HG03378 (cell line): Measurements from ENCODE around the gene SUPT3H.
A peak's percentile ranks its signal among the peaks of the same experiment; 100 is the strongest.
"Not testable (repeated sequence)": the region's sequence is repeated elsewhere in the genome, so short reads cannot be mapped to it uniquely, and the experiment has no call there.

Source experiments
- ATAC-seq: cut with Tn5 transposase; IDR thresholded peaks from one replicate; pipeline ENCODE4 v1.9.1; 2021; ENCODE audit warnings: mild to moderate bottlenecking, moderate library complexity; ENCODE audit not compliant: unreplicated experiment

Gene SUPT3H

GRCh38 chr6:44920952-44921491 is 456.7 kb downstream of the SUPT3H start:
- no peak for ATAC-seq

GRCh38 chr6:44918671-44919296 is 458.9 kb downstream of the SUPT3H start:
- no peak for ATAC-seq

- no peak for ATAC-seq
These were observed 460.3 kb downstream of the SUPT3H start for GRCh38 chr6:44917430-44917829.

GRCh38 chr6:44915111-44915510 is 462.6 kb downstream of the SUPT3H start:
- ATAC-seq = no peak

GRCh38 chr6:44914141-44914540 is 463.6 kb downstream of the SUPT3H start:
- ATAC-seq = no peak

GRCh38 chr6:44906761-44907160 is 471.0 kb downstream of the SUPT3H start:
- no peak for ATAC-seq

GRCh38 chr6:44900358-44900757 is 477.4 kb downstream of the SUPT3H start:
- ATAC-seq = not testable (repeated sequence)

GRCh38 chr6:44898296-44898930 is 479.3 kb downstream of the SUPT3H start:
- no peak for ATAC-seq

- ATAC-seq = no peak
These were observed 480.4 kb downstream of the SUPT3H start for GRCh38 chr6:44897316-44897715.

GRCh38 chr6:44896701-44897100 is 481.0 kb downstream of the SUPT3H start:
- ATAC-seq = no peak

GRCh38 chr6:44892579-44892978 is 485.2 kb downstream of the SUPT3H start:
- ATAC-seq = no peak

GRCh38 chr6:44879071-44879470 is 498.7 kb downstream of the SUPT3H start:
- ATAC-seq = not testable (repeated sequence)

- not testable (repeated sequence) for ATAC-seq
These were observed 501.1 kb downstream of the SUPT3H start for GRCh38 chr6:44876638-44877037.

GRCh38 chr6:44869321-44869897 is 508.3 kb downstream of the SUPT3H start:
- ATAC-seq = peak; percentile 64

GRCh38 chr6:44868910-44869309 is 508.8 kb downstream of the SUPT3H start:
- ATAC-seq = peak; percentile 20

GRCh38 chr6:44868335-44868668 is 509.4 kb downstream of the SUPT3H start:
- peak; percentile 45 for ATAC-seq

- peak; percentile 74 for ATAC-seq
These were observed 510.0 kb downstream of the SUPT3H start for GRCh38 chr6:44867571-44868334.

- ATAC-seq = not testable (repeated sequence)
These were observed 512.5 kb downstream of the SUPT3H start for GRCh38 chr6:44865184-44865583.

- ATAC-seq = no peak
These were observed 517.8 kb downstream of the SUPT3H start for GRCh38 chr6:44859901-44860410.

- ATAC-seq = no peak
These were observed 518.7 kb downstream of the SUPT3H start for GRCh38 chr6:44858998-44859397.

GRCh38 chr6:44856479-44856878 is 521.3 kb downstream of the SUPT3H start:
- ATAC-seq = no peak
